ENCODE results near the gene NECTIN1. TPM values are rescaled to one million over a fixed set of nuclear protein-coding genes. Genes with fewer than 3 reads are reported as not detected.

Gene NECTIN1
- total RNA-seq, 2 experiments from 2014 or later = 1.5 TPM

GRCh38 chr11:119666061-119666460 is 62.9 kb downstream of the NECTIN1 start:
- no peak for ATAC-seq (ENCODE audit: low read depth)
- POLR2A ChIA-PET = no interaction called here
- H3K27ac Mint-ChIP-seq = no peak overlapping the region
- peaks cover 3% of the 10 kb centered on the region for H3K27me3 Mint-ChIP-seq
- no peak for DNase-seq
- H3K9me3 Mint-ChIP-seq = no peaks in the 10 kb centered on the region
- H3K4me3 Mint-ChIP-seq = no peak overlapping the region
- no peaks in the 10 kb centered on the region for H3K36me3 Mint-ChIP-seq
- H3K4me1 Mint-ChIP-seq = no peaks in the 10 kb centered on the region

DNA sequence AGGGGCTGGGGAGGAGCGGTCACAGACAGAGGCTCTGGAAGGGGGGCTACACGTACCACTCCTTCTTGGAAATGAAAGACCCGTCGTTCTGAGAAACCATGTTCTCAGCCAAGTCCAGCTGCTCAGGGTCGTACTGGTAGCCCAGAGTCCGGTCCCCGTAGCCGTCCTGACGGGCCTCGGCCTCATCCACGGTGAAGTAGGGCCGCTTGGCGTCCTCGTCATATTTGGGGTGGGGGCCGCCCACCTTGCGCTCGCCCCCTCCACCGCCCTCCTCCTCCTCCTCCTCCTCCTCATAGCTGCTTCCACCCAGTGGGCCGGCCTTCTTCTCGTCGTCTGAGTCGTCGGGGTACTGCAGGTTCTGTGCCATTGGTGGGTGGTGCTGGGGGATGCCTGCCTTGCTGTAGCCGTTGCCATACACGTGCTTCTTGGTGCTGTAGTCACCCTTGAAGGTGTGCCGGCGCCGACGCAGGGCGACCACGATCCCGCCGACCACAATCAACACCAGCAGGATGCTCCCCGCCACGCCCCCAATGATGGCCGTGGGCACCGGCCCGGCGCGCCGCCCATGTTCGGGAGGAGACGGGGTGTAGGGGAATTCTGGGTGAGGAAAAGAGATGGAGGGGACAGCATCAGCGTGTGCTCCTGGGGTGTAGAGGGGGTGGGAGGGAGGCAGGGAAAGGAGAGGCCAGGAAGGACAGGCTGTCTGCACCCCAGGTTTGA is 64.1 kb downstream of the NECTIN1 start:
- ATAC-seq (ENCODE audit: low read depth) = no peak
- H3K27ac Mint-ChIP-seq = no peak overlapping the region
- H3K27me3 Mint-ChIP-seq = no peaks in the 10 kb centered on the region
- no peaks in the 10 kb centered on the region for H3K9me3 Mint-ChIP-seq
- POLR2A ChIA-PET = no interaction called here
- no peak for DNase-seq
- H3K36me3 Mint-ChIP-seq = no peaks in the 10 kb centered on the region
- no peak overlapping the region for H3K4me3 Mint-ChIP-seq
- H3K4me1 Mint-ChIP-seq = no peaks in the 10 kb centered on the region

DNA sequence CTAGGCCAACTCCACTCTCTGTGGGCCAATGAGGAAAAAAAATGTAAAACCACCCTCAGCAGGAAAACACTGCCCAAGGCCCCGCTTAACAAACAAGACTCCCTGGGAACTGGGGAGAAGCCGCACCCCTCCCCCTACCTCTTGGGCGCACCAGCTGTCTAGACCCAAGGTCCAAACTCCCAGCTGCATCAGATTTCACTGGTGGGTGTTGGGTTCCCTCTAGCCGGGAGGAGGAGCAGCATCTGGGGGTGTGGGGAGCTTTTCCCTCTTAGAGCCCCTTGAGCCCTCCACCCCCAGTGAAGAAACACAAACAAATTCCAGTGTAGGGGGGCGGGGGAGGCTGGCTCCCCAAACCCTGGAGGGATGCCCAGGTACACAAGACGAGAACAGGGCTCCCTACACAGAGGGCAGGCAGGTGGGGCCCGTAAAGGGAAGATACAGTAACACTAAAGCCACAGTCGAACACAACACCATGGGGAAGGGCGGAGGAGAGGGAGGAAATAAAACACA is 64.9 kb downstream of the NECTIN1 start:
- no peaks in the 10 kb centered on the region for H3K27me3 Mint-ChIP-seq
- H3K36me3 Mint-ChIP-seq = no peaks in the 10 kb centered on the region
- H3K27ac Mint-ChIP-seq = no peak overlapping the region
- no peak for DNase-seq
- no peak overlapping the region for H3K4me3 Mint-ChIP-seq
- no peak for ATAC-seq (ENCODE audit: low read depth)
- H3K9me3 Mint-ChIP-seq = no peaks in the 10 kb centered on the region
- no peaks in the 10 kb centered on the region for H3K4me1 Mint-ChIP-seq
- POLR2A ChIA-PET = no interaction called here

GRCh38 chr11:119663279-119663678 is 65.7 kb downstream of the NECTIN1 start:
- POLR2A ChIA-PET = no interaction called here
- no peak for ATAC-seq (ENCODE audit: low read depth)
- Mint-ChIP-seq H3K27ac (no peak overlapping the region), H3K4me3 (no peak overlapping the region), H3K4me1 (no peaks in the 10 kb centered on the region), H3K27me3 (no peaks in the 10 kb centered on the region), H3K36me3 (no peaks in the 10 kb centered on the region), H3K9me3 (no peaks in the 10 kb centered on the region)
- no peak for DNase-seq

GRCh38 chr11:119661226-119661625 is 67.8 kb downstream of the NECTIN1 start:
- Mint-ChIP-seq H3K4me3 (no peak overlapping the region), H3K36me3 (no peaks in the 10 kb centered on the region), H3K27ac (no peak overlapping the region), H3K27me3 (no peaks in the 10 kb centered on the region), H3K4me1 (no peaks in the 10 kb centered on the region), H3K9me3 (no peaks in the 10 kb centered on the region)
- ATAC-seq (ENCODE audit: low read depth) = no peak
- no peak for DNase-seq
- POLR2A ChIA-PET = no interaction called here

DNA sequence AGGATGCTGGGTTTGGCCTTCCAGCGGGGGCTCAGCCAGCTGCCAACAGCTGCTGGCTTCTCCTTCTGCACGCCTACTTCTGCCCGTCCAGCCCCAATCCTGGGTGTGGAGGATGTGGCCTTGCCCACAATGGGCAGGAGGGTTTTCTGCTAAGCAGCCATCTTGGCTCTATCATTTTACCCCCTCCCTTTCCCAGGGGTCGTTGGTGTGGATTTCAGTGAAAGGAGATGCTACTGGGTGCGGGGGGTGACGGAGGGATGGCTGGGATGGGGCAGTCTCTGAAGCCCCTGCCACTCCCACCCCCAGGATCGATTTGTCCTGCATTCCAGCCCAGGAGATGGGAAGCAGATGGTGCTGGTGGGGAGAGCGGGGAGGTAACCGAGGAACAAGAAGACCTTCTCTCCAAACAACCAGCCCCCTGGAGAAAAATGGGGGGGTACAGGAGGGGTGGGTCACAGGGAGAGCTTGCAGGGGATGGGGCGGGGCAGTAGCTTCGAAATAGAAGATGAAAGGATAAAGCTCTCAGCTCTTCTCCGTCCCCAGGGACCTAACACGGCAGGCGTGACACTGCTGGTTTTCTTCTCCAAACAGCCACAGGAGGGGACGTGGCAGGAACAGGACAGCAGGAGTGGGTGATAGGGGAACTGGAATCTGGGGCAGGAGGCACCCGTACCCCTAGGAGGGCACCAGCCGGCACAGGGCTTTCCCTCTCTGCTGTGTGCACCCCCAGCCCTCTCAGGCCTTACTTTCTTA is 68.9 kb downstream of the NECTIN1 start:
- Mint-ChIP-seq H3K4me1 (no peaks in the 10 kb centered on the region), H3K27me3 (no peaks in the 10 kb centered on the region), H3K4me3 (no peak overlapping the region), H3K9me3 (no peaks in the 10 kb centered on the region), H3K36me3 (no peaks in the 10 kb centered on the region), H3K27ac (no peak overlapping the region)
- ATAC-seq (ENCODE audit: low read depth) = no peak
- DNase-seq = no peak
- POLR2A ChIA-PET = no interaction called here

DNA sequence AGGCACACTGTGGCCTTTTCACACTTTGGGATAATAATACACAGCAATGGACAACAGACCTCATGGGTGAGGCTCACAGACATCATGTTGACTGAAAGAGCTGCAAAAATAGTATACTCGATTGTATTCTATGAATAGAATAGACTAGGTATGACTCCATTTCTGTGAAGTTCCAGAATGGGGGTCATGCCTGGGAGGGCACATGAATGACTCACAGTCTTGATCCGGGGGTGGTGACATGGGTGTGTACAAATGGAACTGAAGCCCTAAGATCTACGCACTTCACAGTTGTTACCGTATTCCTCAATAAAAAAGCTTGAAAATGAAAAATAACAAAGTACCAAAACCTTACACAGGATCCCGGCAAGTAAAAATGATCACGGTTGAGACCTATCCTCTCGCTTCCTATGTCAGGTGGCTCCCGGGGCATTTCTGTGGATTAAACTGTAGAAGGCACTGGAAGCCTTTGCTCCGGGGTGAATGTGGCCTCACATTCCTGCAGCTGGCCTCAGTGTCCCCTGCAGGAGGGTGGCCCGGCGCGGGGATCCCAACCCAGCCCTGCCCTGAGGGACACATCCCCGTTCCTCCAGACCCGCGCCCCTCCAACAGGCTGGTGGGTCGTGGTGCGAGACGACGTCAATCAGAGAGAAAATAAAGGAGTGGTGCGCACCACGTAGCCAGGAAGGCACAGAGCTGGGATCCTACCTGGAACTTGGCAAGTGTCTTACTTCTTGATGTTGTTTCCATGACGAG is 75.9 kb downstream of the NECTIN1 start:
- H3K27ac Mint-ChIP-seq = no peak overlapping the region
- DNase-seq (no peak), ATAC-seq (ENCODE audit: low read depth) (no peak)
- peaks cover 8% of the 10 kb centered on the region for H3K27me3 Mint-ChIP-seq
- POLR2A ChIA-PET = no interaction called here
- no peaks in the 10 kb centered on the region for H3K36me3 Mint-ChIP-seq
- no peaks in the 10 kb centered on the region for H3K4me1 Mint-ChIP-seq
- H3K4me3 Mint-ChIP-seq = no peak overlapping the region
- peaks cover 1% of the 10 kb centered on the region for H3K9me3 Mint-ChIP-seq

- Mint-ChIP-seq H3K27me3 (peaks cover 8% of the 10 kb centered on the region), H3K36me3 (no peaks in the 10 kb centered on the region), H3K4me1 (no peaks in the 10 kb centered on the region), H3K4me3 (no peak overlapping the region), H3K27ac (no peak overlapping the region), H3K9me3 (peaks cover 2% of the 10 kb centered on the region)
- no peak for ATAC-seq (ENCODE audit: low read depth)
- POLR2A ChIA-PET = interaction anchor here (0.5 kb wide), 1 partner anchor 526 kb away, joined by 9 read pairs; no protein-coding TSS in a partner anchor
- no peak for DNase-seq
Measured at GRCh38 chr11:119651802-119652584, 77.0 kb downstream of the NECTIN1 start.

- Mint-ChIP-seq H3K36me3 (no peaks in the 10 kb centered on the region), H3K27me3 (peaks cover 8% of the 10 kb centered on the region), H3K9me3 (peaks cover 2% of the 10 kb centered on the region), H3K4me1 (no peaks in the 10 kb centered on the region), H3K27ac (no peak overlapping the region), H3K4me3 (no peak overlapping the region)
- ATAC-seq (ENCODE audit: low read depth) (no peak), DNase-seq (no peak)
- POLR2A ChIA-PET = no interaction called here
Measured at GRCh38 chr11:119650251-119650650, 78.7 kb downstream of the NECTIN1 start.

DNA sequence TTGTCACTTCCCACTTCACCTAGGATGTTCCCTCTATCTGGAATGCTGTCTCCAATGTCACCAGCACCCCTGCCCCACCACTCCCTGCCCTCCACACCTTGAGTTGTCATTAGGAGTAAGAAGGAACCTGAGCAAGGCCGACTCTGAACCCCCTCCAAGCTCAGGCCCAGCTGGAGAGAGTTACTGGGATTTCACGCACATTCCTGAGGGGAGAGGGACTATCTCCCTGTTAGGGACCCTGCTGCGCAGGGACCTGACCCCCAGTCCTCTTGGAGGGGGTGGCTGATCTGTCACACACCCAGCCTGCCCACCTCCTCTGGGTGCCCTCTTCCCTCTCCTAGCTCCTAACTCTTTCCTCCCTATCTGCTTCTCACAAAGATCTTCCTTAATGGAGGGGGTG is 81.7 kb downstream of the NECTIN1 start:
- Mint-ChIP-seq H3K36me3 (no peaks in the 10 kb centered on the region), H3K9me3 (peaks cover 2% of the 10 kb centered on the region), H3K27me3 (peaks cover 8% of the 10 kb centered on the region), H3K4me1 (no peaks in the 10 kb centered on the region), H3K27ac (no peak overlapping the region), H3K4me3 (no peak overlapping the region)
- DNase-seq (no peak), ATAC-seq (ENCODE audit: low read depth) (no peak)
- POLR2A ChIA-PET = interaction anchor here (0.7 kb wide), 1 partner anchor 62 kb away, joined by 3 read pairs; no protein-coding TSS in a partner anchor

DNA sequence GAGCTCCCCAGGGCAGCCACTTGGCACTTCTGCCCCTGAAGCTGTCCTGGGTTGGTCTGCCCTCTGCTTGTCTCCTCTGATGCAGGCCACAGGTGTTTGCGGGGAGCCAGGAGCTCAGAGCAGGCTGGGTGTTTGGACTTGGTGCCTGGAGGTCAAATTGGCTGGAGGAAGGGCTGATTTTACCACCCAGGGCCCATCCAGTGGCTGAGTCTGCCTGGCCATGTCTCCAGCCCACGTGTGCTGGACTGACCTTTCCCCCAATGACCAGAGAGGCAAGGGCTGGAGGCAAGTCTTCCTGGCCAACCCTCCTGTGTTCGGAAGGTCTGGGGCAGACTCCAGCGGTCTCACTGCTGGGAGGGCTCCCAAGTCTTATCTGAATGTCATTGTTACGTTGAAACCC is 84.0 kb downstream of the NECTIN1 start:
- Mint-ChIP-seq H3K27ac (no peak overlapping the region), H3K4me3 (no peak overlapping the region), H3K36me3 (no peaks in the 10 kb centered on the region), H3K4me1 (no peaks in the 10 kb centered on the region), H3K27me3 (peaks cover 11% of the 10 kb centered on the region), H3K9me3 (peaks cover 2% of the 10 kb centered on the region)
- POLR2A ChIA-PET = no interaction called here
- DNase-seq (no peak), ATAC-seq (ENCODE audit: low read depth) (no peak)

GRCh38 chr11:119644502-119644901 is 84.5 kb downstream of the NECTIN1 start:
- Mint-ChIP-seq H3K4me1 (no peaks in the 10 kb centered on the region), H3K4me3 (no peak overlapping the region), H3K27ac (no peak overlapping the region), H3K9me3 (peaks cover 2% of the 10 kb centered on the region), H3K27me3 (peaks cover 9% of the 10 kb centered on the region), H3K36me3 (no peaks in the 10 kb centered on the region)
- POLR2A ChIA-PET = no interaction called here
- DNase-seq (no peak), ATAC-seq (ENCODE audit: low read depth) (no peak)

DNA sequence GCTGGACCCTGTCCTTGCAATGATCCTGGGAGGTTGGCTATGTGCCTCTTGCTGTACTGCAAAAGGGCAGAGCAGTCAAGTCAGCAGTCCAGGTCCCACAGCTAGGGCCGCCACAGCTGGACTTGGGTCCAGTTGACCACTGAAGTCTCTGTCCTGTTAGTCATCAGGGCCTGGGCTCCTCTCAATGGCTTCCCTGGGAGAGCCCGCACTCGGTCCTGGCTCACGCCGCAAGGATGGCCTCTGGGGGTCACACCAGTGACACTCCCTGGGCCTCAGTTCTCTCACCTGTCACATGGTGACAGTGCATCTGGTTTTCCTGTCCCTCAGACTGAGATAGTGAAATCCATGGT is 85.1 kb downstream of the NECTIN1 start:
- Mint-ChIP-seq H3K27me3 (peaks cover 6% of the 10 kb centered on the region), H3K4me1 (no peaks in the 10 kb centered on the region), H3K9me3 (peaks cover 2% of the 10 kb centered on the region), H3K27ac (no peak overlapping the region), H3K4me3 (no peak overlapping the region), H3K36me3 (no peaks in the 10 kb centered on the region)
- ATAC-seq (ENCODE audit: low read depth) (no peak), DNase-seq (no peak)
- POLR2A ChIA-PET = no interaction called here

All from activated naive CD8-positive, alpha-beta T cell treated with anti-CD3 and anti-CD28 coated beads, Interleukin-2, amount 10 ng/mL, durations not matched to agents 7 days and 5 days (primary cell).